SH-SY5Y (cell line): Measurements from ENCODE around the gene NECAP2.

Experiments used
- GATA2 ChIP-seq: IDR thresholded peaks from 2 replicates; pipeline ENCODE4 v1.6.1; 2011; ENCODE audit warnings: mild to moderate bottlenecking, low read depth, low read length
- GATA3 ChIP-seq: IDR thresholded peaks from 2 replicates; pipeline ENCODE4 v1.6.1; 2011; ENCODE audit warnings: low read depth, mild to moderate bottlenecking, low read length, moderate library complexity

DNA sequence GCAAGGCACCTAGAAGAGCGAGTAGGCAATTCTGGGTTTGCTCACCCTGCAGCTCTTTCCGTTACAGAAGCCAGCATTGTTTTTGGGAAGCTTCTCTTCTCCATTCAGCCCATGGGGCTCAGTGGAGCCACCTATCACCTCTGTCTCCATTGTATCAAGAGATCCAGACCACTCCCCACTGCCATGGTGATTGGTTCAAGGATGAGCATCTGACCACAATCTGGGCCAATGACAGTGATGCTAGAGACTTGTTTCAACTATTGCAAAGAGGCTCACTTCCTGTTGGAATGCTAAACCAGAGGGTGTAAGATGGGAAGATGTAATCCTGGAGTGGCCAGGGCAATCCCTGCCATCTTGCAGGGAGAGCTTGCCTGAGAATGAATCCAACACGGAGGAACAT is 9.9 kb upstream of the NECAP2 start:
- TF ChIP-seq GATA2 = no peak
- TF ChIP-seq GATA3 = no peak
